H9 (cell line): ENCODE measurements around the gene C5orf46. TPM values are rescaled to one million over a fixed set of nuclear protein-coding genes. Genes with fewer than 3 reads are reported as not detected.

ENCODE experiments used
- DNase-seq: peaks from one replicate; pipeline ENCODE4 v3.0.0-alpha.2; 2017
- H2AFZ ChIP-seq: one replicate; pipeline ENCODE4 v1.6.1; 2013; ENCODE audit warnings: mild to moderate bottlenecking, low read length, control low read depth, moderate library complexity
- H2AK5ac ChIP-seq: 2 replicates; pipeline ENCODE4 v1.6.1; 2013; ENCODE audit warnings: low read length, control low read depth, mixed read lengths; ENCODE audit not compliant: insufficient read length
- H2BK120ac ChIP-seq: one replicate; pipeline ENCODE4 v1.6.1; 2013; ENCODE audit warnings: low read depth, mild to moderate bottlenecking, low read length, control low read depth, inconsistent platforms; ENCODE audit not compliant: poor library complexity, severe bottlenecking
- H2BK12ac ChIP-seq: 2 replicates; pipeline ENCODE4 v1.6.1; 2013; ENCODE audit warnings: low read length, control low read depth, mixed read lengths, low read depth; ENCODE audit not compliant: insufficient read length
- H2BK15ac ChIP-seq: 2 replicates; pipeline ENCODE4 v1.6.1; 2013; ENCODE audit warnings: low read depth, low read length, control low read depth
- H2BK20ac ChIP-seq: one replicate; pipeline ENCODE4 v1.6.1; 2013; ENCODE audit warnings: low read depth, mild to moderate bottlenecking, low read length, control low read depth, inconsistent platforms; ENCODE audit not compliant: poor library complexity, severe bottlenecking
- H2BK5ac ChIP-seq: 2 replicates; pipeline ENCODE4 v1.6.1; 2013; ENCODE audit warnings: low read length, control low read depth, mixed read lengths; ENCODE audit not compliant: insufficient read length
- H3K14ac ChIP-seq: 2 replicates; pipeline ENCODE4 v1.6.1; 2013; ENCODE audit warnings: low read length, control low read depth; ENCODE audit not compliant: insufficient read depth
- H3K18ac ChIP-seq: 2 replicates; pipeline ENCODE4 v1.6.1; 2013; ENCODE audit warnings: low read depth, mild to moderate bottlenecking, mixed read lengths, low read length, control low read depth; ENCODE audit not compliant: insufficient read length
- H3K23ac ChIP-seq: 2 replicates; pipeline ENCODE4 v1.6.1; 2013; ENCODE audit warnings: low read length, control low read depth, mixed read lengths, low read depth; ENCODE audit not compliant: insufficient read length
- H3K23me2 ChIP-seq: 2 replicates; pipeline ENCODE4 v1.6.1; 2013; ENCODE audit warnings: low read depth, mild to moderate bottlenecking, mixed read lengths, low read length, control low read depth; ENCODE audit not compliant: insufficient read length, poor library complexity, severe bottlenecking
- H3K27ac ChIP-seq: 2 replicates; pipeline ENCODE4 v1.5.1; 2013; ENCODE audit warnings: low read length, control low read depth, mixed read lengths, low read depth; ENCODE audit not compliant: insufficient read length
- H3K27me3 ChIP-seq: 2 replicates; pipeline ENCODE4 v1.6.1; 2013; ENCODE audit warnings: low read length, control low read depth, inconsistent platforms; ENCODE audit not compliant: insufficient read depth
- H3K4ac ChIP-seq: 2 replicates; pipeline ENCODE4 v1.6.1; 2013; ENCODE audit warnings: low read depth, mild to moderate bottlenecking, control low read depth, inconsistent platforms, low read length, moderate library complexity
- H3K4me1 ChIP-seq: 2 replicates; pipeline ENCODE4 v1.6.1; 2013; ENCODE audit warnings: low read length, control low read depth, inconsistent platforms; ENCODE audit not compliant: insufficient read depth
- H3K4me2 ChIP-seq: 2 replicates; pipeline ENCODE4 v1.6.1; 2013; ENCODE audit warnings: low read length, control low read depth, mixed read lengths; ENCODE audit not compliant: insufficient read length, insufficient read depth
- H3K56ac ChIP-seq: 2 replicates; pipeline ENCODE4 v1.6.1; 2013; ENCODE audit warnings: low read depth, mild to moderate bottlenecking, mixed read lengths, low read length, control low read depth; ENCODE audit not compliant: insufficient read length
- H3K79me1 ChIP-seq: 2 replicates; pipeline ENCODE4 v1.6.1; 2013; ENCODE audit warnings: low read depth, mild to moderate bottlenecking, moderate library complexity, low read length, control low read depth, inconsistent platforms; ENCODE audit not compliant: insufficient read depth, poor library complexity, severe bottlenecking
- H3K79me2 ChIP-seq: 2 replicates; pipeline ENCODE4 v1.6.1; 2013; ENCODE audit warnings: low read length, control low read depth, inconsistent platforms; ENCODE audit not compliant: insufficient read depth
- H3K9ac ChIP-seq: 2 replicates; pipeline ENCODE4 v1.6.1; 2013; ENCODE audit warnings: low read length, control low read depth, mixed read lengths; ENCODE audit not compliant: insufficient read length; ENCODE audit errors: extremely low read depth
- H3K9me3 ChIP-seq: one replicate; pipeline ENCODE4 v1.6.1; 2013; ENCODE audit warnings: low read depth, low read length, inconsistent platforms; ENCODE audit not compliant: control insufficient read depth
- H3T11ph ChIP-seq: one replicate; pipeline ENCODE4 v1.6.1; 2013; ENCODE audit warnings: mild to moderate bottlenecking, low read length, control low read depth, inconsistent platforms
- H4K20me1 ChIP-seq: one replicate; pipeline ENCODE4 v1.6.1; 2013; ENCODE audit not compliant: control insufficient read depth, insufficient read length, insufficient read depth
- H4K5ac ChIP-seq: 2 replicates; pipeline ENCODE4 v1.6.1; 2013; ENCODE audit warnings: low read depth, mild to moderate bottlenecking, mixed read lengths, low read length, control low read depth; ENCODE audit not compliant: insufficient read length
- H4K8ac ChIP-seq: replicated peaks from 2 replicates; pipeline ENCODE4 v1.6.1; 2013; ENCODE audit warnings: low read length, control low read depth, mixed read lengths, low read depth; ENCODE audit not compliant: insufficient read length
- H4K91ac ChIP-seq: 2 replicates; pipeline ENCODE4 v1.6.1; 2013; ENCODE audit warnings: low read depth, mild to moderate bottlenecking, moderate library complexity, mixed read lengths, low read length, control low read depth; ENCODE audit not compliant: insufficient read length
- H3K27ac Mint-ChIP-seq, 3 experiments: 2 replicates in 2 of 3; 3 replicates in 1 of 3; pipeline ENCODE4 v1.8.0; 2020 to 2021; ENCODE audit warnings: mixed read lengths in 3 of 3, mild to moderate bottlenecking in 1 of 3, moderate library complexity in 1 of 3
- H3K27me3 Mint-ChIP-seq: 2 replicates; pipeline ENCODE4 v1.8.0; 2021; ENCODE audit warnings: low read depth, mild to moderate bottlenecking, moderate library complexity, mixed read lengths
- H3K36me3 Mint-ChIP-seq, 3 experiments: 2 replicates in 2 of 3; 3 replicates in 1 of 3; pipeline ENCODE4 v1.8.0; 2020 to 2021; ENCODE audit warnings: low read depth in 3 of 3, mixed read lengths in 3 of 3; ENCODE audit not compliant: insufficient read depth in 1 of 3
- H3K4me1 Mint-ChIP-seq, 2 experiments: 2 replicates each; pipeline ENCODE4 v1.8.0; 2020; ENCODE audit warnings: mixed read lengths in 2 of 2
- H3K4me3 Mint-ChIP-seq, 2 experiments: 2 replicates in 1 of 2; 3 replicates in 1 of 2; pipeline ENCODE4 v1.8.0; 2020 to 2021; ENCODE audit warnings: mild to moderate bottlenecking in 2 of 2, mixed read lengths in 2 of 2, moderate library complexity in 1 of 2
- H3K9me3 Mint-ChIP-seq, 2 experiments: 2 replicates in 1 of 2; 3 replicates in 1 of 2; pipeline ENCODE4 v1.8.0; 2020; ENCODE audit warnings: mild to moderate bottlenecking in 2 of 2, mixed read lengths in 2 of 2, moderate library complexity in 1 of 2
- CTCF ChIP-seq: fragments of 200-600 bp; sonication (generic); conservative IDR thresholded peaks from 3 replicates; pipeline ENCODE4 v1.8.0; 2021; ENCODE audit warnings: antibody characterized with exemption, mild to moderate bottlenecking
- WGBS: extraction: QIAGEN DNeasy Blood & Tissue Kit; methylation state at CpG from one replicate; pipeline ENCODE4 v1.1.7; 2013; ENCODE audit warnings: missing lambda C conversion rate, low lambda C conversion rate, mixed read lengths; ENCODE audit not compliant: insufficient read length; ENCODE audit errors: extremely low coverage; 5-methylcytosine and 5-hydroxymethylcytosine counted together
- total RNA-seq: library from RNA; stranded (reverse); gene quantifications from 2 replicates; pipeline ENCODE4 v1.2.1, GENCODE V29; 2021

The C5orf46 gene
- total RNA-seq, 1 experiment from 2014 or later = not detected

DNA sequence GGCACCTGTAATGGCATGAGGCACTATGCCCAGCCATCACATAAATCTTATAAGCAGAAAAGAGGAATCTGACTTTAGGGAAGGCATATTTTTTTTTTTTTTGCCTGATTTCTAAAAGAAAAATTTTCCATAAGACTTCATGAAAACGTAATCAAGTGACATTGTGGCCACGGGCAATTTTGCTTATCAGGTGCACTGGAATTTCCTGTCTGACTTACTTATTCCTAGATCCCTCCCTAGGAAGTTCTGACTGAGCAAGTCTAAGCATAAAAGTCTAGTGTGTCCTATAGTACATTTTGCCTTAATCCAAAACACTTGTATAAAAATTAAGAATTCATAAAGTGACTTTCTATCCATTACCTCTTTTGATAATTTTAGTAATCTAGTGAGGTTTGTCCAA lies 12.5 kb downstream of the C5orf46 start:
- Histone ChIP-seq H2AK5ac (no peak overlapping the region), H2AFZ (no peak overlapping the region), H3K18ac (no peak overlapping the region), H3K79me2 (no peaks in the 10 kb centered on the region), H4K8ac (no peak overlapping the region), H3K4me1 (peaks cover 2% of the 10 kb centered on the region; the same call in 1 of the 2 replicates), H3K9me3 (no peaks in the 10 kb centered on the region), H4K91ac (no peak overlapping the region), H4K20me1 (no peaks in the 10 kb centered on the region), H4K5ac (no peak overlapping the region), H2BK20ac (no peak overlapping the region), H3K23me2 (no peaks in the 10 kb centered on the region), H3K4ac (no peak overlapping the region), H2BK5ac (no peak overlapping the region), H2BK15ac (no peak overlapping the region), H3K14ac (no peak overlapping the region), H3T11ph (no peak overlapping the region), H3K23ac (no peak overlapping the region), H2BK12ac (no peak overlapping the region), H3K79me1 (no peaks in the 10 kb centered on the region), H3K27me3 (no peaks in the 10 kb centered on the region), H3K27ac (no peak overlapping the region), H3K56ac (no peak overlapping the region), H2BK120ac (no peak overlapping the region), H3K9ac (no peak overlapping the region), H3K4me2 (no peak overlapping the region)
- no CpG with 5 or more reads among the region's 2 CpGs for WGBS
- Mint-ChIP-seq H3K27me3 (no peaks in the 10 kb centered on the region), H3K4me1 (peaks cover 6 to 9% of the 10 kb centered on the region in 2 experiments), H3K4me3 (no peak overlapping the region), H3K9me3 (no peaks in the 10 kb centered on the region; a peak in 1 of 5 replicates), H3K27ac (no peak overlapping the region), H3K36me3 (no peaks in the 10 kb centered on the region)
- DNase-seq = no peak
- TF ChIP-seq CTCF = no peak
